CD14-positive monocyte (primary cell): ENCODE data around the gene INO80C. TPM values are rescaled to one million over a fixed set of nuclear protein-coding genes. Genes with fewer than 3 reads are reported as not detected.

Experiments used
- DNase-seq, 3 donors: peaks; one replicate each; pipeline ENCODE4 v3.0.0-alpha.2; 2011 to 2022
- H2AFZ ChIP-seq: 2 replicates; pipeline ENCODE4 v1.6.0; 2012; ENCODE audit warnings: mild to moderate bottlenecking, low read depth, low read length, inconsistent platforms; ENCODE audit not compliant: insufficient read depth, poor library complexity, severe bottlenecking
- H3K27ac ChIP-seq, 2 donors: 1 replicate in 1 of 2; 2 replicates in 1 of 2; pipeline ENCODE4 v1.5.1; 2012 to 2013; ENCODE audit warnings: low read length in 2 of 2, control low read depth in 1 of 2, inconsistent platforms in 1 of 2, low read depth in 1 of 2, mild to moderate bottlenecking in 1 of 2
- H3K27me3 ChIP-seq, 2 donors: one replicate each; pipeline versions ENCODE4 v1.6.0 to v1.6.1; 2011 to 2013; ENCODE audit warnings: low read length in 2 of 2; ENCODE audit not compliant: control insufficient read depth in 2 of 2, insufficient read depth in 2 of 2
- H3K36me3 ChIP-seq, 2 donors: replicated peaks in 1 of 2; 1 replicate in 1 of 2; 2 replicates in 1 of 2; pipeline versions ENCODE4 v1.5.1 to v1.6.1; 2012 to 2013; ENCODE audit warnings: low read length in 2 of 2, control low read depth in 1 of 2, inconsistent platforms in 1 of 2, mild to moderate bottlenecking in 1 of 2; ENCODE audit not compliant: insufficient read depth in 2 of 2, control insufficient read depth in 1 of 2
- H3K4me1 ChIP-seq, 2 donors: 1 replicate in 1 of 2; 2 replicates in 1 of 2; pipeline versions ENCODE4 v1.5.1 to v1.6.1; 2012 to 2013; ENCODE audit warnings: low read length in 2 of 2, control low read depth in 1 of 2, inconsistent platforms in 1 of 2, mild to moderate bottlenecking in 1 of 2, moderate library complexity in 1 of 2; ENCODE audit not compliant: insufficient read depth in 2 of 2, control insufficient read depth in 1 of 2
- H3K4me2 ChIP-seq: replicated peaks from 2 replicates; pipeline ENCODE3; 2012; ENCODE audit warnings: low read length, moderate library complexity, mild to moderate bottlenecking; ENCODE audit not compliant: poor library complexity, severe bottlenecking; ENCODE audit errors: extremely low read depth
- H3K4me3 ChIP-seq, 3 experiments: fragments of 200-600 bp in 1 of 3; sonication (generic) in 1 of 3; replicated peaks in 1 of 3; 1 replicate in 2 of 3; 2 replicates in 1 of 3; pipeline ENCODE4 v1.5.1; 2011 to 2013; ENCODE audit warnings: low read length in 3 of 3, mild to moderate bottlenecking in 3 of 3, control low read depth in 2 of 3, low read depth in 2 of 3, inconsistent platforms in 1 of 3, moderate library complexity in 1 of 3
- H3K79me2 ChIP-seq: 2 replicates; pipeline ENCODE4 v1.6.0; 2012; ENCODE audit warnings: mild to moderate bottlenecking, control low read depth, inconsistent platforms, low read length, moderate library complexity; ENCODE audit not compliant: insufficient read depth
- H3K9ac ChIP-seq: 2 replicates; pipeline ENCODE4 v1.6.0; 2017; ENCODE audit warnings: low read length, mild to moderate bottlenecking; ENCODE audit not compliant: insufficient read depth, poor library complexity, severe bottlenecking
- H3K9me3 ChIP-seq, 2 donors: replicated peaks in 1 of 2; 1 replicate in 1 of 2; 2 replicates in 1 of 2; pipeline versions ENCODE4 v1.5.1 to v1.6.1; 2012 to 2013; ENCODE audit warnings: low read length in 2 of 2, control low read depth in 1 of 2; ENCODE audit not compliant: control insufficient read depth in 1 of 2, insufficient read depth in 1 of 2
- H4K20me1 ChIP-seq: 2 replicates; pipeline ENCODE4 v1.6.0; 2012; ENCODE audit warnings: mild to moderate bottlenecking, low read length, control low read depth, moderate library complexity; ENCODE audit not compliant: insufficient read depth
- H3K27ac Mint-ChIP-seq, 7 donors: one replicate each; pipeline ENCODE4 v1.8.0; 2020; ENCODE audit warnings: mild to moderate bottlenecking in 7 of 7, mixed read lengths in 7 of 7, moderate library complexity in 6 of 7, inconsistent platforms in 2 of 7
- H3K27me3 Mint-ChIP-seq, 3 donors: one replicate each; pipeline ENCODE4 v1.8.0; 2021 to 2022; ENCODE audit warnings: low read depth in 3 of 3, mild to moderate bottlenecking in 3 of 3, mixed read lengths in 3 of 3, moderate library complexity in 3 of 3, inconsistent platforms in 1 of 3
- H3K36me3 Mint-ChIP-seq, 2 donors: one replicate each; pipeline ENCODE4 v1.8.0; 2020; ENCODE audit warnings: mixed read lengths in 2 of 2, inconsistent platforms in 1 of 2, mild to moderate bottlenecking in 1 of 2
- H3K4me1 Mint-ChIP-seq: one replicate; pipeline ENCODE4 v1.8.0; 2020; ENCODE audit warnings: mild to moderate bottlenecking, mixed read lengths
- H3K4me3 Mint-ChIP-seq, 2 donors: one replicate each; pipeline ENCODE4 v1.8.0; 2020; ENCODE audit warnings: mild to moderate bottlenecking in 2 of 2, mixed read lengths in 2 of 2, moderate library complexity in 1 of 2
- H3K9me3 Mint-ChIP-seq, 7 donors: one replicate each; pipeline ENCODE4 v1.8.0; 2020 to 2022; ENCODE audit warnings: mixed read lengths in 7 of 7, mild to moderate bottlenecking in 6 of 7, moderate library complexity in 6 of 7, inconsistent platforms in 2 of 7
- WGBS: methylation state at CpG from one replicate; pipeline ENCODE4 v1.1.5; 2013; ENCODE audit warnings: missing lambda C conversion rate; ENCODE audit not compliant: insufficient coverage; 5-methylcytosine and 5-hydroxymethylcytosine counted together
- intact Hi-C, 2 donors: fragments of 100-400 bp; cut with micrococcal nuclease; formaldehyde crosslinking; loops; one replicate each; pipeline versions ENCODE4 v1.15.0 to v1.15.1; 2023
- polyA plus RNA-seq, 3 donors: library from polyadenylated mRNA; depleted of rRNA in 1 of 3; unstranded in 2 of 3; stranded (reverse) in 1 of 3; fragments of 300-500 nt in 2 of 3; fragments of >200 nt in 1 of 3; fragmentation: Illumina TruSeq in 2 of 3; gene quantifications; 1 replicate in 2 of 3; 2 replicates in 1 of 3; pipeline ENCODE4 v1.2.3, GENCODE V29; 2012 to 2021
- TF ChIP-seq, protein P1 (sequence below): fragments of 200-600 bp; IDR thresholded peaks from one replicate; pipeline ENCODE4 v1.8.0; 2022; ENCODE audit warnings: antibody characterized with exemption, mild to moderate bottlenecking

INO80C gene
- polyA plus RNA-seq, 3 donors, result 17.7 to 27.9 (median 22.3) TPM

DNA sequence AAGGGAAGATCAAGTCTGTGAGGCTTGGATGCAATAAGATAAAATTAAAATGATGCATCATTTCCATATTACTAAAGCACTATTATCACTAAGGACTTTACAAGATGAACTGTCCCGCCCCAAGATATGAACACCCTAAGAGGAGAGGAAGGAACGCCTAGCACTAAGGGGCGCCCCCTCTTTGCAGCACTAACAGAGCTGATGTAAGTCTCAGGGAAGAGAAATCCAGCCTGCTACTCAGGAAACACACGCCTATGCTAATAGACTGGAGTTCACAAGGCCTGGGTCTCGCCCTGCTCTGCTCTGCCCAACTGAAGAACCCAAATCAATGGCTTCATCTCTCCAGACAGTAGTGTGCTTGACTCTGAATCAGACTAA, 6.1 kb downstream of the INO80C start:
- peaks cover 0 to 4% (median 1%) of the 10 kb centered on the region in 3 donors for H3K27me3 Mint-ChIP-seq
- Histone ChIP-seq H3K36me3 (no peaks in the 10 kb centered on the region), H3K27me3 (no peaks in the 10 kb centered on the region), H3K4me3 (no peak overlapping the region), H3K9me3 (no peaks in the 10 kb centered on the region), H3K4me1 (peaks cover 19 to 37% of the 10 kb centered on the region in 2 donors), H3K79me2 (peaks cover 50% of the 10 kb centered on the region), H3K9ac (no peak overlapping the region), H3K4me2 (no peak overlapping the region), H3K27ac (no peak overlapping the region), H4K20me1 (peaks cover 8% of the 10 kb centered on the region), H2AFZ (no peak overlapping the region)
- H3K4me1 Mint-ChIP-seq, result peaks cover 42% of the 10 kb centered on the region
- H3K27ac Mint-ChIP-seq, result no peak overlapping the region
- no peak for DNase-seq
- H3K36me3 Mint-ChIP-seq, result peaks cover 17 to 24% of the 10 kb centered on the region in 2 donors
- H3K9me3 Mint-ChIP-seq, result no peaks in the 10 kb centered on the region
- no CpG with 5 or more reads among the region's 5 CpGs for WGBS
- TF ChIP-seq, protein P1, sequence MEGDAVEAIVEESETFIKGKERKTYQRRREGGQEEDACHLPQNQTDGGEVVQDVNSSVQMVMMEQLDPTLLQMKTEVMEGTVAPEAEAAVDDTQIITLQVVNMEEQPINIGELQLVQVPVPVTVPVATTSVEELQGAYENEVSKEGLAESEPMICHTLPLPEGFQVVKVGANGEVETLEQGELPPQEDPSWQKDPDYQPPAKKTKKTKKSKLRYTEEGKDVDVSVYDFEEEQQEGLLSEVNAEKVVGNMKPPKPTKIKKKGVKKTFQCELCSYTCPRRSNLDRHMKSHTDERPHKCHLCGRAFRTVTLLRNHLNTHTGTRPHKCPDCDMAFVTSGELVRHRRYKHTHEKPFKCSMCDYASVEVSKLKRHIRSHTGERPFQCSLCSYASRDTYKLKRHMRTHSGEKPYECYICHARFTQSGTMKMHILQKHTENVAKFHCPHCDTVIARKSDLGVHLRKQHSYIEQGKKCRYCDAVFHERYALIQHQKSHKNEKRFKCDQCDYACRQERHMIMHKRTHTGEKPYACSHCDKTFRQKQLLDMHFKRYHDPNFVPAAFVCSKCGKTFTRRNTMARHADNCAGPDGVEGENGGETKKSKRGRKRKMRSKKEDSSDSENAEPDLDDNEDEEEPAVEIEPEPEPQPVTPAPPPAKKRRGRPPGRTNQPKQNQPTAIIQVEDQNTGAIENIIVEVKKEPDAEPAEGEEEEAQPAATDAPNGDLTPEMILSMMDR, result no peak
- no peak overlapping the region for H3K4me3 Mint-ChIP-seq
- intact Hi-C loops, result loop anchor here (1.0 to 10.0 kb wide), 2 partner anchors 11 to 247 kb away; partner anchors contain the start of gene ZNF397 (in 1 of the 2)

DNA sequence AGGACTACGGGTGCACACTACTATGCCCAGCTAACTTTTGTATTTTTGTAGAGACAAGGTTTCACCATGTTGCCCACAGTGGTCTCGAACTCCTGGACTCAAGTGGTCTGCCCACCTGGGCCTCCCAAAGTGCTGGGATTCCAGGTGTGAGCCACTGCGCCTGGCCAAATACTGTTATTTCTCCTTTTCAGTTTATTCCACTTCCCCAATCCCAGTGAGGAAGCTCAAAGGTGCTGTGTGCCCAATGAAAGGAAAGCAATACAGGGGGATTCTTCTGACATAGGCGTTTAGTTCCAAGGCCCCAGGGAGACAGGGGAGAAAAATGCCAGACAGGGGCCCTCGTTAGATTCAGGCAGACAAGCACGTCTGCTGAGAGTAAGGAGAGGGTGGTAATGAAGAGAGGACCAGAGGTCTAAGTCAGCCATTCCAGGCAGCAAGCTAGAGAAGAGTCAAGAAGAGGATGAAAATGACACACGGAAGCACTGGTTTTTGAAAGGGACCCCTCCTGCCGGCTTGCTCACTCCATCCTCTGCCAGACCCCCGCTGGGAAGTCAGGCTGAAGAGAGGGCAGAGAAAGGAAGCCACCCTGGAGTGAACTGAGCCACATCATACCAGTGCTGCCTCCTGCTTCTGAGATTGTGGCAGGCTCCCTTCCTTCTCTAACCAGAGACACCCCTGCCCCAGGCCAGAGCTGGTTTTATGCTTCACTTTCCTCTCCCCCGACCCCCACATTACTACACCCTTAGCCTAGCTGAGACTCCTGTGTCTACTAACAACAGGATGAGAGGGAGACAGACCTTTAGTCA, 6.7 kb downstream of the INO80C start:
- Histone ChIP-seq H2AFZ (no peak overlapping the region), H3K4me2 (no peak overlapping the region), H3K27ac (no peak overlapping the region), H4K20me1 (peaks cover 8% of the 10 kb centered on the region), H3K79me2 (peaks cover 45% of the 10 kb centered on the region), H3K36me3 (no peaks in the 10 kb centered on the region), H3K27me3 (no peaks in the 10 kb centered on the region), H3K9ac (no peak overlapping the region), H3K9me3 (no peaks in the 10 kb centered on the region), H3K4me1 (peaks cover 14 to 33% of the 10 kb centered on the region in 2 donors), H3K4me3 (no peak overlapping the region)
- TF ChIP-seq, protein P1, result no peak
- Mint-ChIP-seq H3K27ac (peak overlapping the region in 4 of 7 donors; percentile 38 to 84 (median 60)), H3K27me3 (peaks cover 0 to 4% (median 1%) of the 10 kb centered on the region in 3 donors), H3K4me1 (peaks cover 36% of the 10 kb centered on the region), H3K4me3 (no peak overlapping the region), H3K9me3 (no peaks in the 10 kb centered on the region), H3K36me3 (peaks cover 17 to 24% of the 10 kb centered on the region in 2 donors)
- no peak for DNase-seq
- intact Hi-C loops, result loop anchor here in 1 of 2 donors (10.0 kb wide), 1 partner anchor 246 kb away; the partner anchor contains the start of gene ZNF397
- 43% methylated on average over 5 of the region's 10 CpGs for WGBS
